ENCODE data around the gene SPTB.

- TF ChIP-seq CTCF (conservative IDR thresholded peaks at IDR 0.05; ENCODE audit: low read depth, low read length), result no peak
- TF ChIP-seq EZH2 (IDR thresholded peaks at IDR 0.05; ENCODE audit: low read length, unreplicated experiment), result no peak
- no peak for TF ChIP-seq EZH2phosphoT487 (IDR thresholded peaks at IDR 0.05; ENCODE audit: borderline replicate concordance, low read length)
Measured at GRCh38 chr14:64784006-64784405, 95.7 kb downstream of the SPTB start.

Data from PC-3 (cell line).